HG02798 (cell line): ENCODE data around the gene DUOXA2.

ENCODE experiments used
- ATAC-seq: cut with Tn5 transposase; IDR thresholded peaks from one replicate; pipeline ENCODE4 v1.9.1; 2021; ENCODE audit warnings: mild to moderate bottlenecking; ENCODE audit not compliant: unreplicated experiment, poor library complexity

Gene DUOXA2

GRCh38 chr15:45116006-45116481 lies 1.9 kb downstream of the DUOXA2 start:
- ATAC-seq = no peak

- ATAC-seq = no peak
Measured at GRCh38 chr15:45116482-45117307, 2.6 kb downstream of the DUOXA2 start.

- ATAC-seq = no peak
Measured at GRCh38 chr15:45117308-45118130, 3.4 kb downstream of the DUOXA2 start.

GRCh38 chr15:45118131-45118588 lies 4.0 kb downstream of the DUOXA2 start:
- ATAC-seq = peak; percentile 89

GRCh38 chr15:45118996-45119395 lies 4.9 kb downstream of the DUOXA2 start:
- no peak for ATAC-seq

- no peak for ATAC-seq
Measured at GRCh38 chr15:45120081-45120972, 6.2 kb downstream of the DUOXA2 start.

GRCh38 chr15:45121020-45121419 lies 6.9 kb downstream of the DUOXA2 start:
- no peak for ATAC-seq

- no peak for ATAC-seq
Measured at GRCh38 chr15:45121706-45122417, 7.7 kb downstream of the DUOXA2 start.

GRCh38 chr15:45122719-45123118 lies 8.6 kb downstream of the DUOXA2 start:
- no peak for ATAC-seq

- ATAC-seq = no peak
Measured at GRCh38 chr15:45123397-45123796, 9.3 kb downstream of the DUOXA2 start.

- no peak for ATAC-seq
Measured at GRCh38 chr15:45126535-45127158, 12.5 kb downstream of the DUOXA2 start.

GRCh38 chr15:45128971-45129639 lies 15.0 kb downstream of the DUOXA2 start:
- ATAC-seq = no peak

GRCh38 chr15:45129651-45130129 lies 15.6 kb downstream of the DUOXA2 start, which contains the start of the genes DUOX1 and DUOXA1:
DUOX1 (plus strand) TSS chr15:45129994; CDS start chr15:45131967, 1,973 bp downstream.
DUOXA1 (minus strand) TSS chr15:45129879; CDS start chr15:45123014, 6,865 bp downstream.
- no peak for ATAC-seq

GRCh38 chr15:45130291-45131000 lies 16.3 kb downstream of the DUOXA2 start:
- no peak for ATAC-seq

GRCh38 chr15:45131510-45131909 lies 17.4 kb downstream of the DUOXA2 start:
- ATAC-seq = no peak

- no peak for ATAC-seq
Measured at GRCh38 chr15:45132844-45133560, 18.9 kb downstream of the DUOXA2 start.

GRCh38 chr15:45133561-45133920 lies 19.4 kb downstream of the DUOXA2 start:
- no peak for ATAC-seq
